Fibroblast of skin of back (primary cell): ENCODE data around the gene GRK6.

Experiments used
- DNase-seq: peaks from one replicate; pipeline ENCODE4 v3.0.0-alpha.2; 2013

Gene GRK6

DNA sequence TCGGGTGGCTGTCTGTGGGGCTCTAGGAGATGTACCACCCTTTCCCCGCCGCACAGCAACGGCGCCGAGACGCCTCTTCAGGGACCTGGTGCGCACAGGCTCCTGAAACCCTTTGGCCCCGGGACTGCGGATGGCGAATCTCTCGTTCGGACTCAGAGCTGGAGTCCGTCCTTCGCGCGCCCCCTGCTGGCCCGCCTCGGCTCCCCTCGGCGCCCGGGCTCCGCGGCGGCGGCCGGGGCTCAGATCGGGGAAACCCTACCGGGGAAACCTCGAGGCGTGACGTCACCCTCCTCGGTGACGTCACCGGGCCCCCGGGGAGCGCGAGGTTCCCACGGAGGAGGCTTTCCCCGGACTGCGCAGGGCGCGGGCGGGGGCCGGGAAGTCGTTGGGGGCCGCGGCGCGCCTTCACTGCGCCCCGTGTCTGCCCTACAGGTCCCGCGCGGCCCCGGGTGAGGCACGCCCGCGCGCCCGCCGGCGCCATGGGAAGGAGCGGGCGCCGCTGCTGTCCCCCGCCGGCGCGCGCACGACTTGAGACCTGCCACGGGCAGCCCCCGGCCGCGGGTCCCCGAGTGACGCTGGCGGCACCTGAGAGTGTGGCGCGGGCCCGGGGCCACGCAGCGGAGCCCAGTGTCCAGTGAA is 28.0 kb downstream of the GRK6 start:
- DNase-seq = peak; percentile 85

DNA sequence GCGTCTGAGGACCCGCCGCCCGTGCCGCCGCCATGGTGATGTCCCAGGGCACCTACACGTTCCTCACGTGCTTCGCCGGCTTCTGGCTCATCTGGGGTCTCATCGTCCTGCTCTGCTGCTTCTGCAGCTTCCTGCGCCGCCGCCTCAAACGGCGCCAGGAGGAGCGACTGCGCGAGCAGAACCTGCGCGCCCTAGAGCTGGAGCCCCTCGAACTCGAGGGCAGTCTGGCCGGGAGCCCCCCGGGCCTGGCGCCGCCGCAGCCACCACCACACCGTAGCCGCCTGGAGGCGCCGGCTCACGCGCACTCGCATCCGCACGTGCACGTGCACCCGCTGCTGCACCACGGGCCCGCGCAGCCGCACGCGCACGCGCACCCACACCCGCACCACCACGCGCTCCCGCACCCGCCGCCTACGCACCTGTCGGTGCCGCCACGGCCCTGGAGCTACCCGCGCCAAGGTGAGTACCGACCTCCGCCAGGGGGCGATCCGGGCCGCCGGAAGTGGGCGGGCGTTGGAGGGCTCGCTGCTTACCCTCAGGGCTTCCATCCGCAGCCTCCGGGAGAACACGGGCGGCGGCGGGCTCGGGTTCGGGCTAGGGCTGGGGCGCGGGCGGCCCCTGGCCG is 28.7 kb downstream of the GRK6 start:
- peak; percentile 67 for DNase-seq

DNA sequence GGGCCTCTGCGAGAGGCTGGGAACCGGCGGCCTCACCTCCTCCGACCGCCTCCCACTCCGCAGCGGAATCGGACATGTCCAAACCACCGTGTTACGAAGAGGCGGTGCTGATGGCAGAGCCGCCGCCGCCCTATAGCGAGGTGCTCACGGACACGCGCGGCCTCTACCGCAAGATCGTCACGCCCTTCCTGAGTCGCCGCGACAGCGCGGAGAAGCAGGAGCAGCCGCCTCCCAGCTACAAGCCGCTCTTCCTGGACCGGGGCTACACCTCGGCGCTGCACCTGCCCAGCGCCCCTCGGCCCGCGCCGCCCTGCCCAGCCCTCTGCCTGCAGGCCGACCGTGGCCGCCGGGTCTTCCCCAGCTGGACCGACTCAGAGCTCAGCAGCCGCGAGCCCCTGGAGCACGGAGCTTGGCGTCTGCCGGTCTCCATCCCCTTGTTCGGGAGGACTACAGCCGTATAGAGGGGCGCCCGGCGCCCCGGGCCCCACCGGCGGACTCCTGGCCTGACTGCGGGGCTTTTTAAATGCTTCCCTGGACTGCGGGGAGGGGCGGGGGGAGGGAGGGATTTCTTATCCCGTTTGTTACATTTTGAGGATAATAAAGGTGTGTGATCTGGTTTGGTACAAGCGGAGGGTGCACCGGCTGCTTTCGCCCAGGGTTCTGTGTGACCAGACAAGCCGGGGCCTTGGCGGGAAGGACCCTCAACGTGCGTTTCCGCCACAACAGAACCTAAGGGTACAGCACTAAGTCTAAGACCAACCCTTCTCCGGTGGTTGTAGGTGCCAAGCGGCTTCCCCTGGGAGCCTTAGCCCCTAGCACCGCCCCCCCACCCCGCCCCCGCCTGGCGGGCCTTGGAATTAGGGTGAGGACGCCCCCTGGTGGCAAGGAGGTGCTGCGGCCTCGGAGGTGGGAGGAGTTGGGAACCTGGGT is 29.4 kb downstream of the GRK6 start:
- DNase-seq = peak; percentile 80

DNA sequence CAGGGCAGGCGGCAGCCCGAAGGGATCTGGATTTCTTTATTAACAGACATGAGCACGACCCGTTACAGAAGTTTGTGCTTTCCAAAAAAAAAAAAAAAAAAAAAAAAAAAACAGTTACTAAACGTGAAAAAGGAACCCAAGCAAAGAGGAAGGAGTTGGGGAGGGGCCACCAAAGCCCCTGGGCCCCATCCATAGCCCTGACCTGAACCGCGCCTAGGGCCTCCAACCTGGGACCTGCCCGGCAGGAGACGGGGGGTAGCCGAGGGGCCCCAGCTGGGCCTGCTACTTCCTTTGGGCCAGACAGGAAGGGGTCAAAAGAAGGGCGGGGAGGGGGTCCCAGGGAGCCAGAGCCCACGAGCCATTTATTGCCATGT is 30.1 kb downstream of the GRK6 start:
- DNase-seq = no peak

DNA sequence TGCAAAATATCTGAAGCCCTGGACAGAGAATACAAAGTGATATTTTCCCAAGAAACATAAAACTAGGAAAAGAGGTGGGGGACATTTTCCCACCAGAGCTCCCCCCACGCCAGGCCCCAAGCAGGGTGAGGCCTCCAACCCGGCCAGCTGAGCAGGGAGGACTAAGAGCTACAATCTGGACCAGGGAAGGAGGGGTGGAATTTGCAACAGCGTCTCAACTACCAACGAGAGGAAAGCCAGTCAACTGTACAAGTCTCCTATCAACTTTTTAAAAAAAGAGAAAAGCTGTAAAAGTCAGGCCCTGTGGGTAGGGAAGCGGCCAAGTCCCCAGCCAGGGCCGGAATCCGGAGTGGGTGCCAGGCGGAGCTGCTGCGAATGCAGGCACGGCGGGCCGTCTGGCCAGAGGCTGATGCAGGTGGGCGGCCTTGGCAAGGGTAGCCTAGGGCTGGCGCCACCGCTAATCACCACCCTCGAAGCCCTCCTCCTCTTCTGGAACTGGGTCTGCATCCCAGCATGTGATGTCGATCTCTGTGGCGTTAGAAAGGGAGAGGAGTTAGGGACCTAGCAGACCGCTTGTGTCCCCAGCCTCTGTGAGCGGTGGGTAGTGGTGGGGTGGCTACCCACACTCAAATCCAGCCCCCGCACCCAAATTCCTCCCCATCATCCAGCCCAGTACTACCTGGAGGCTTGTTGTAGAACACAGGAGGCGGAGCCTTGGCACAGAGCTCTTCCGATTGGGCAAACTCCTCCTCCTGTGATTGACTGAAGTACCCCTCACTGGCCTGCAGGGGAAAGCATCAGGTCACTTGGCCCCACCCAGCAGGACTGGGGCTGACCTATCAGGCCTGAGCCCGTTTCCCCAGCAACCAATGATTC is 30.7 kb downstream of the GRK6 start:
- DNase-seq = peak; percentile 97

DNA sequence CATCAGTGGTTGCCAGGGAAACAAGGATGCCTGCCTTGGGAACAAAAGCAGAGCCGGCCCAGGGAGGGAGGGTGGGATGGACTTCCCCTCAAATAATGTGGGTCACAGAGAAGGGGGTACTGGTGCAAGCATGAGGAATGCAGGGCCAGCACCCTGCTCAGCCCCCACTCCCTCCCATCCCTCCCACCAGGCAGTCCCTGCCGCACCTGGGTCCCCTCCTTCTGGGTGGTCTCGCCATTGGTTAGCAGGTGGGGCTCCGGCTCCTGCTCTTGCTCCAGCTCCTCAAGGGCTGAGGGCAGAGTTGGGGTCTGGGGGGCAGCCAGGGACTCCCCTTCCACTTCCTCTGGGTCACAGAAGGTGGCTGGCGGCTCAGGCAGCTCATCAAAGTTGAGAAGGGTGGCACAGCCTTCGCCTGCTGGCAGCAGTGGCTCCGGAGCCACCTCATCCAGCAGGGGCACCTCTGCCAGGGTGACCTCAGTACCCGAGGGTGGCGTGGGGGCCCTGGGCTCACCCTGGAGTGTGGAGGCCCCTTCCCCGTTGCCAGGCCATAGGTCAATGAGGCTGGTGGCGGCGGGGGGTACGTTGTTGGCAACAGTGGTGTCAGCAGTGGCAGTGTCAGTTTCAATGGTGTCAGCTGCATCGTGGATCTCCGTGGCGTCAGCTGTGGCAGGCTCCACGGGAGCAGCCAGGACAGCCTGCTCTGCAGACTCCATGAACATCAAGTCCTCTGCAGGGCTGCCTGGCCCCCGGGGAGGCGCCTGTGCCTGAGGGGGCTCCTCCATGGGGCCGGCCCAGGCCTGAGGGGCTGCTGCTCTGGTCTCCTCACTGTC is 31.6 kb downstream of the GRK6 start:
- DNase-seq = no peak

DNA sequence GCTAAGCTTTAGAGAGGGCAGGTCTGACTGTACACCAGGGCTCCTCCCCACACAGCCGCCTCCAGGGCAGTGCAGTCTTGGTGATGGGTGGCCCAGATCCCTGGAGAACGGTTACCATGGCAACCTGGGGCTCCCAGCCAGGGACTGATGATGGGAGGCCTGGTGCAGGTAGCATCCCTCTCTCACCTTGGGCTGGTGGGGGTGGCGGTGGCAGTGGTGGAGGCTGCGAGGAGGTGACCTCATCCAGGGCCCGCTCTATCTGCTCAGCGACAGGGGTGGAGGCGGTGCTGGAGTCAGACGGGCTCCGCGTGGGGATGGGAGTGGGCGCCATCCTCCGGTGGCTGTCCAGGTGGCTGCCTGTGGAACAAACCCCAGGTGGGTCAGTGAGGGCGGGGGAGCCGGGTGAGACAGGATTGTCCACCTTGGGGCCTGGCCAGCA is 32.5 kb downstream of the GRK6 start:
- peak; percentile 46 for DNase-seq

DNA sequence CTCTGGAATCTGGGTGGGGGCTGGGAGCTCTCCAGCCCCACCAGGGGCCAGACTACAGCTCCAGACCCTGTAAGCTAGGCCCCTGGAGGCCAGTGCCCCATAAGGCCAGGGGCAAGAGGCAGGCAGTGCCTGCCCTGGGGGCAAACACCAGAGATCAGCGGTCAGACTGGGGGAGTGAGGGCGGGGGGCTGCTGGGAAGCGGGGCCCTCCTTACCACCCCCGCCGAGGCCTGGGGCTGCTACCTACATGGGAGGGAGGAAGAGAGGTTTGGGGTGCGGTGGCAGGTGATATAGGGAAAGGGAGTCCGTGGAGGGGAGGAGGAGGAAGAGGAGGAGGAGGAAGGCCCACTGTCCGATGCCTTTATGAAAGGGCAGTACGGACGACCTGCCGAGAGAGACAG is 32.9 kb downstream of the GRK6 start:
- no peak for DNase-seq

DNA sequence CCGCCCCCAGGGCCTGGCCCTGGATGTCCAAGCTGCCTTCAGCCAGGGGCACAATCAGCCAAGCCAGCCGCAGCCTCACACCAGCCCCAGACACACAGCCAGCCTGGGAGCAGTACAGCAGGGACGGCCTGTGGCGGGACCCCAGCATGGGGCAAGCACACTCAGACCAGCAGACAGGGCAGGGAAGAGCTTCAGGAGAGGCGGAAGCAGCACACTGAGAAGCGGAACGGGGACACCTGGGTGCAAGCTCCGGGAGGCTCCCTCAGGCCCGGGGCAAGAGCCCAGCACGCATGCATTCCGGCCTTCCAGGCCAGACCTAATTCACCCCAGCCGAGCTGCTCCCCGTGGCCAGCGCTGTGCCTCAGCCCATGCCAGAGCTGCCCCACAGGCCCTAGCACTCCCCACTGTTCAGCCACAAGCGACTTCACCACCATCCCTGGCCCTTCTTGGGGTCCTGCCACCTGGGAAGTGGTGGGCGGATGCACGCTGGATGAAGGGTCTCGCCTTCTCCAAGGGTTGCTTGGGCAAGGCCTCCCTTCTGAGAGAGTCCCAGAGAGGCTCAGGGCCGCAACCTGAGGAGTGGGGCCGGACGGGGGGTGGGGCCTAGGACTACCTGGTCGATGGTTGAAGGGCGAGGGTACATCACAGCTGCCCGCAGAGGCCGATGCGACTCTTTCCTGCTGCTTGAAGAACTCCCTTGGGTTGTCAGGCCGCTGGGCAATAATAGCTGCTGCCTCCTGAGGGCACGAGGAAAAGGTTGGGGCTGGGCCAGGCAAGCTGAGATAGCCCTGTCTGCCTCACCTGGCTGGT is 33.5 kb downstream of the GRK6 start:
- DNase-seq = no peak

DNA sequence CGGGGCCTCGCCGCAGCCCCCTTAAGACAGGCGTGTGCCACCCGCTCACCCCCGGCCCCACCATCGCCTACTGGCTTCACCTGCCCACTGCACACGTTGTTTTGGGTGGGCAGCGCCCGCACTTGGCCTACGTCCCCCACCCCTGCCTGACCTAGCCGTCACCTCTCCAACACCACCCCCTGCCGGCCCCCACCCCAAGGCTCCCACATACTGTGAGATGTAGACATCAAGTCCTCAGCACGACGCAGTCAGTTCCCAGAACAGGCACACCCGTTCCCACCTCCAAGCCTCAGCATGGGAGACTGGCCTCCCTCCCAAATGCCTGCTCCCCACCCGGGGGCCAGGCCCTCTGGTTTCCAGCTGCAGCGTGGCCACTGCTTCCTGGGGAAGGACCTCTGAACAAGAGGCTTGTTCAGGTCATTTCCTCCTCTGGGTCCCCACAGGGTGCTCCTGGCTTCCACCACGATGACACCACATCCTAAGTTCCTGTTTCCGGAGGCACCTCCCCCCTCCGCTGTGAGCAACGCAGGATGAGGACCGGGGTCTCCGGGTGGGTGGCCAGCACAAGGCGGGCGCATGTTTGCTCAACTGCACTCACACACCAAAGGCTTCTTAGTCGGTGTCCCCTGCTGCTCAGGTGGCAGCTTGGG is 35.7 kb downstream of the GRK6 start:
- no peak for DNase-seq

DNA sequence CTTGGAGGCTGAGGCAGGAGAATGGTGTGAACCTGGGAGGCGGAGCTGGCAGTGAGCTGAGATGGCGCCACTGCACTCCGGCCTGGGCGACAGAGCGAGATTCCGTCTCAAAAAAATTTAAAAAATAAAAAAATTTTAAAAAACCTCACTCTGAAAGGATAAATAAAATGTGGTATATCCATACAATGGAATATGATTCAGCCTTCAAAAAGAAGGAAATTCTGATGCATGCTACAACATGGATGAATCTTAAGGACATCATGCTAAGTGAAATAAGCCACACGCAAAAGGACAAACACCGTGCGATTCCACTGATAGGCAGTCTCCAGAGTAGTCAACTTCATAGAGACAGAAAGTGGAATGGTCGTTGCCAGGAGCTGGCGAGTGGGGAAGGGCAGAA is 38.6 kb downstream of the GRK6 start:
- DNase-seq = no peak

DNA sequence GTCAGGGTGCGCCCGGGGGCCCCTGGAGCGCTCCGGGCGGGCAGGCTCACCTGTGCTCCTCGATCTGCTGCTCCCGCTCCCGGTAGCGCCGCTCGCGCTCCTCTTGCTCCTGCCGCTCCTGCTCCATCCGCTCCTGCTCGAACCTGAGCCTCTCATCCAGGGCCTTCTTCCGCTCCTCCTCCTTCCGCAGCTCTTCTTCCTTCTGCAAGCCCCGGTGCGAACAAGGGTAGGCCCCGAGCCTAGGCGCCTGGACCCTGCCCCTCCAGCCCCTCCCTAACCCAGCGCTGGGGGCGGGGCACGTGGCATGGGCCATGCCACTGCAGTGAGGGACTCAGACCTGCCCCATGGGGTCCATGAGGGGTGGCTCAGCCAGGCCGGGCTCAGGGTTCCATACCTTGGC is 40.4 kb downstream of the GRK6 start:
- no peak for DNase-seq

DNA sequence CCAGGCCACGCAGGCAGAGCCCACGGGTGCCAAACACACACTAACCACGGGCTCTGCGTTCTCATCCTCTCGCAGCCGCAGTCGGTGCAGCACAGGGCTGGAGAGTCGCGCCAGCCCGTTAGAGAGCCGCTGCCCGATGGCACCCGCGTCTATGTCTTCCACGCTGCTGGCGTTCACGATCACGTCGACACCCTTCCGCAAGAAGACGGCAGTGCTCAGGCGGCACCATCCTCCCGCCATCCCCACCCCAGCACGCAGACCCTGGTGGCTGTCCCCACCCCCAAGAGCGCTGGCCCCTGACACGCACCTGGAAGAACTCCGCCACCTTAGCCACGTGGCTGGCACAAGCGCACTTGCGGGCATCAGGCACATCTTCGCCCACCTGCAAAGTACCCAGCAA is 41.0 kb downstream of the GRK6 start:
- no peak for DNase-seq

DNA sequence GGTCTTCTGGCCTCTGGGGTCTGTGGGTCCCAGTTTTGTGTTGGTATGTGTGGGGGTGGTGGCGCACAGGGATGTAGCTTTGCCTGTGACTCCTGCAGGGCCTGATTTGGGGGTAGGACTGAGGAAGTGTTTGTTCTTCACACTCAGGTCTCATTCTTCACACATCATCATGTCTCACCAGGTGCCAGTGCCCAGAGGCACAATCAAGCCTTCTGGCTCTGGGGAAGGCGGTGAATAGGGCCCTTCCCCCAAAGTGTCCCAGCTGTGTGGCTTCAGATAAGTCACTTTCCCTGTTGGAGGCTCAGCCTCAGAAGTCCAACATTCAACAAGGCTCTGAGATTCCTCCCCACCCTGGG is 41.8 kb downstream of the GRK6 start:
- DNase-seq = no peak

DNA sequence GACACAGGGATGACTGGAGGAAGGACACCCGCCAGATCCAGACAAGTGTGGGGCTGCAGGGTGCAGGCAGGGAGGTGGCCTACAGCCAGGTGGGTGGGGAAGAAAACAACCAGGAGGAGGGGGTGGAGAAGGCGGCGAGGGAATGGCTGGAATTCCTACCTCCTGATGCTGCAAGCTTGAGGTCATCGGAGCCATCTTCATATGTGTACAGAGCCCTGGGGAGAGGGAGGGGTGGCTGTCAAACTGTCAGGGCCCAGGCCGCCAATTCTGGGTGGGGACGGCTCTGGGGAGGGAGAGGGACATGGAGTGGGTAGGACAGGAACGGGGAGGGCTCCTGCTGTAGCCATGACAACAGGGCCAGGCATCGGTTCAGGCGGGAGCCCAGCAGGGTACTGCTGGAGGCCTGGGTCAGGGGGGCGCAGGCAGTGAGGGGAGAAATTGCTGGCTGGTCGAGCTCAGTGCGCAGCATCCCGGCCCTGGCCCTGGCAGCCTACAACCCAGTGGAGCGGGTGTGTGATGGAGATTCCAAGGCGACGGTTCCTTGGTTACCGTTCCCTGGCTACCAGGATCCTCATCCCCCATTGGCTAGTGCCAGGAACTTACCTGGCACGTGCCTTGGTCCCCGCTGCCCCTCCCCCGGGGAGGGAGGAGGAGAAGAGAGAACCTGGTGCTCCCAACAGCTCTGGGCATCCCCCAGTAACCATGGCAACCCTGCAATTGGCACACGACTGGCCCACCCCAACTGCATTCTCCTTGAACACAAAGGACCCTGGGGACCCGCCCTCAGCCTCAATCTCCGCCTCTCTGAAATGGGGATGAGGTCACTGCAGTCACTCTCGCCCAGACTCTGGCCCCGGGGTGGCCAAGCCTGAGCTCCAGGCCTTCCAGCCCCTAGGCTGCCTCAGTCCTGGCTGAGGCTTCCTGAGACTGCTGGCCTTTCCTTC is 42.5 kb downstream of the GRK6 start:
- peak; percentile 84 for DNase-seq

DNA sequence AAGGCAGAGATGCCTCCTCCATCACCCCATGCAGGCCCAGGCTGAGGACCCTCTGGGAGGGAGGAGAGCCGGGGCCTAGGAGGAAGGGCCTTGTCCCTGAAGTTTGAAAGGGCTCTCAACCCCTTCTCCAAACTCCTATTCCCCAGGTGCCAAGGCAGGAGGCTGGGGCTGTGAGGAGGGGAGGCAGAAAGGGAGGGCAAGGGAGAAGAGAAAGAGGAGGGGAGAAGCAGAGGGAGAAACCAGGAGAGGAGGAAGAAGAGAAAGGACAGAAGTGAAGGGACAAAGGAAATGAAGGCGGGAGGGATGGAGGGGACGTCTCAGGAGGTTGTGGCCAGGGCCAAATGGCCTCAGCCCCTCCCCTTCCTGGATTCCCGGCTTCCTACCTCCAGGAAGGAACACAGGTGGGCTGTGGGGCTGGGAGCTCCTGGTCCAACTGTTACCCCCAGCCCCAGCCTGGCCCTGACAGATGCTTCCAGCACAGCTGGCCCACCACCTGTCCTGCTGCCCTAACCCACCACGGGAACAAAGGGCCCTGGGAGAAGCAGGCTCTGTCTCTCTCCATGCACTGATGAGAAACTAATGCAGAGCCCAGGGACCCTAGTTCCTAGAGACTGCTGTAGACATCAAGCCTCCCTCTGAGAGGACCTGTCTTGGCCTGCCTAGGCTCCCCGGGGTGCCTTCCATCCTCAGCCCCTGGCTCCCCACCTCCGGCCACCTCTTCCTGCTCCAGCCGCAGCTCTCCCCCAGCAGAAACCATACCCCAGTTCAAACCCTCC is 43.5 kb downstream of the GRK6 start:
- no peak for DNase-seq

DNA sequence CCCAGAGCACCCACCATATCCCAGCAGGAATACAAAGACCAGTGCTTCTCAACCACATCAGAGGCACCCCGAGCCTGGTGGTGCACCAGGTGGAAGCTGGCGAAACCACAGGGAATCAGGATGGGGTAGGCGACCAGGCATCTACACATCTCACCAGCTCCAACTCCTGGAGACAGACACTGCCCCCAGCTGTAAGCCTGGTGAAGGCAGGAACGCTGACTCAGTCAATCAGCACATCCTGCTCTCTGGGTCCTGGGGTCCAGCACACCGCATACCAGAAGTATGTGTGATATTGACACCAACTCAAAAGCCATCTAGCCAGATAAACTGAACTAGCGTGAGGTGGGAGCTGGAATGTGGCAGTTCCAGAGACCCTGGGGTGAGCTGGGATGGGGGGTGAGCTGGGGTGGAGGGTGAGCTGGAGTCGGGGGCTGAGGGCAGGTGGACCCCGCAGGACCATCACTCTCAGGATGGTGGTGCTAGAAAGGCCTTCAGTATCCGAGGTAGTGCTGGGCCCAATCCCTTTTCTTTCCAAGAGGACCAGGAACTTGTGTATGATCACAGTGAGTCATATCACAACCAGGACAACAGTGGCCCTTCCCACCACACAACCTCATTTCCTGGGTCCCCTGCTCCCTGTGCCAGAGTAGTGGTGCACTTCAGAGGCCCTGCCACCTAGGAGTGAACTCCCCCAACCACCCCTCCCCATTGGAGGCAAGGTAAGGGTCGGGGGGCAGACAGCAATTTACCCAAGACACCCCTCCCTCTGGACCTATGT is 44.5 kb downstream of the GRK6 start:
- peak; percentile 73 for DNase-seq
